22Rv1 (cell line): Measurements from ENCODE around the gene ECM2.

Experiments used
- ZFX ChIP-seq: fragments of 450-650 bp; IDR thresholded peaks from 2 replicates; pipeline ENCODE4 v1.6.1; 2017; ENCODE audit warnings: antibody characterized with exemption, borderline replicate concordance
- TF ChIP-seq, protein P1 (sequence below): fragments of 450-650 bp; IDR thresholded peaks from 2 replicates; pipeline ENCODE4 v1.5.1; 2017; ENCODE audit warnings: mild to moderate bottlenecking

DNA sequence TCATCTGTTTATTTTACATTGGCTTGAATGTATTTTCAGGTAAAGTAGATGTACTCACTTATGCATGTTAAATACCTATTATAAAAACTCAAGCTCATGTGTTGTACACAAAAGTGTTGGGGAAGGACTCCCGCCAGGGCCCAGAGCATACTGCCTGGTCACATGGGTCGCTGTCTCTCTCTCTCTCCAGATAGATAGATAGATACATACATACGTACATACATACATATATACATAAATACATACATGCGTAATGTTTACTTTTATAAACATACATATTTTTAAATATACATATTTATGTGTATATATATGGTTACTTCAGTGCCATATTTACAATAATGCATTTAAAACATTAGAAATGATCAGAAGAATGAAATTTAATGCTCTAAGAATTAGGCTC lies 78.2 kb downstream of the ECM2 start:
- TF ChIP-seq, protein P1, sequence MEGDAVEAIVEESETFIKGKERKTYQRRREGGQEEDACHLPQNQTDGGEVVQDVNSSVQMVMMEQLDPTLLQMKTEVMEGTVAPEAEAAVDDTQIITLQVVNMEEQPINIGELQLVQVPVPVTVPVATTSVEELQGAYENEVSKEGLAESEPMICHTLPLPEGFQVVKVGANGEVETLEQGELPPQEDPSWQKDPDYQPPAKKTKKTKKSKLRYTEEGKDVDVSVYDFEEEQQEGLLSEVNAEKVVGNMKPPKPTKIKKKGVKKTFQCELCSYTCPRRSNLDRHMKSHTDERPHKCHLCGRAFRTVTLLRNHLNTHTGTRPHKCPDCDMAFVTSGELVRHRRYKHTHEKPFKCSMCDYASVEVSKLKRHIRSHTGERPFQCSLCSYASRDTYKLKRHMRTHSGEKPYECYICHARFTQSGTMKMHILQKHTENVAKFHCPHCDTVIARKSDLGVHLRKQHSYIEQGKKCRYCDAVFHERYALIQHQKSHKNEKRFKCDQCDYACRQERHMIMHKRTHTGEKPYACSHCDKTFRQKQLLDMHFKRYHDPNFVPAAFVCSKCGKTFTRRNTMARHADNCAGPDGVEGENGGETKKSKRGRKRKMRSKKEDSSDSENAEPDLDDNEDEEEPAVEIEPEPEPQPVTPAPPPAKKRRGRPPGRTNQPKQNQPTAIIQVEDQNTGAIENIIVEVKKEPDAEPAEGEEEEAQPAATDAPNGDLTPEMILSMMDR, result no peak
- TF ChIP-seq ZFX, result no peak
